HFFc6 (cell line): ENCODE results near the gene SPOCK1. TPM values are rescaled to one million over a fixed set of nuclear protein-coding genes. Genes with fewer than 3 reads are reported as not detected.

Source experiments
- DNase-seq: peaks from one replicate; pipeline ENCODE4 v3.0.0-alpha.2; 2018
- H3K27ac Mint-ChIP-seq: 2 replicates; pipeline ENCODE4 v1.8.0; 2020; ENCODE audit warnings: mild to moderate bottlenecking, mixed read lengths
- H3K27me3 Mint-ChIP-seq: 2 replicates; pipeline ENCODE4 v1.8.0; 2021; ENCODE audit warnings: mild to moderate bottlenecking, moderate library complexity, mixed read lengths; ENCODE audit not compliant: insufficient read depth
- H3K36me3 Mint-ChIP-seq: 2 replicates; pipeline ENCODE4 v1.8.0; 2021; ENCODE audit warnings: low read depth, mixed read lengths
- H3K4me1 Mint-ChIP-seq: 2 replicates; pipeline ENCODE4 v1.8.0; 2020; ENCODE audit warnings: low read depth, mixed read lengths
- H3K4me3 Mint-ChIP-seq: 2 replicates; pipeline ENCODE4 v1.8.0; 2020; ENCODE audit warnings: mild to moderate bottlenecking, moderate library complexity, mixed read lengths
- H3K9me3 Mint-ChIP-seq: 2 replicates; pipeline ENCODE4 v1.8.0; 2020; ENCODE audit warnings: mild to moderate bottlenecking, mixed read lengths
- CTCF ChIP-seq: fragments of 200-600 bp; sonication (generic); IDR thresholded peaks from 2 replicates; pipeline ENCODE4 v1.5.0; 2021; ENCODE audit warnings: antibody characterized with exemption, mild to moderate bottlenecking
- total RNA-seq, 6 experiments: library from RNA; stranded (reverse); fragmentation: NEBNext Ultra II Directional; extraction: Animal tissue kit (Norgen Biotek cat#: 25700); gene quantifications; 2 replicates in 1 of 6; 3 replicates in 5 of 6; pipeline ENCODE4 v1.2.3, GENCODE V29; 2021

Gene SPOCK1
- total RNA-seq, 6 experiments from 2014 or later: 111 to 170 (median 125) TPM

DNA sequence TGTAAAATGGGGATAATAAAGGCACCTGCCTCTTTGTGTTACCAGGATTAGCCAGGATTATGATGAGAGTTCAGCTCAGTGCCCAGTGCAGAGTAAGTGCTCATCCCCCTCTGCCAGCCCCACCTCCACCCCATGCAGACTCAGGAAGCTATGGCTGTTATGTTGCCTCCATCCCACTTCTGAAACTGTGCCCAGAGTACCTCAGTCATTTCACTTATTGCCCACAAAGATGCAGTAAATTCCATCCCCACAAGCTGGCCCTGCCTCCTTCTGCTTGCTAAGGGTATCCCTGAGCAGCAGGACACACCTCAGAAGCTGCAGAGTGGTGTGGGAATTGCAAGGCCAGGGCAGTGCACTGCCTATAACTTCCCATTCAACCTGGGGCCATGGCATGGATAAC, 415.1 kb downstream of the SPOCK1 start:
- no peak for TF ChIP-seq CTCF
- no peak overlapping the region for H3K4me3 Mint-ChIP-seq
- DNase-seq: no peak
- no peaks in the 10 kb centered on the region for H3K36me3 Mint-ChIP-seq
- peaks cover 8% of the 10 kb centered on the region for H3K4me1 Mint-ChIP-seq
- H3K27me3 Mint-ChIP-seq: peaks cover 2% of the 10 kb centered on the region; the same call in 1 of the 2 replicates
- H3K27ac Mint-ChIP-seq: no peak overlapping the region
- no peaks in the 10 kb centered on the region for H3K9me3 Mint-ChIP-seq

DNA sequence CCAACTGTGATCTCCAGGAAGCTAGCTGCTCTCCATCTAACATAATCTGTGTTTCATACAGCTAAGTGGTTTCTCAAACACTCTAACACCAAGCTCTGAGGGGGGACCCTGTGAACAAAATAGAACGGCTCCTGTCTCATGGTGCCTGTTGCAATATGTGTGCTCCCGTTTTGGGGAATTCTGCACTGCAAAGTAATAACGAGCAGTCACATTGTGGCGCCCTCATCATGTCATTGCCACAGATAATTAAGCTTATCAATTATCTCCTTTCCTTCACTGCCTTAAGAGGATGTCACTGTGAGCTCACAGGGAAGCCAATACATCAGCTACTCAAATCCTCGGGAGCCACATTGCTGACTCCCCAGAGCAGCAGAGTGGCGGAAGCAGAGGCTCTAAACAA, 416.2 kb downstream of the SPOCK1 start:
- Mint-ChIP-seq H3K9me3 (no peaks in the 10 kb centered on the region), H3K27ac (no peak overlapping the region), H3K27me3 (peaks cover 2% of the 10 kb centered on the region; the same call in 1 of the 2 replicates), H3K4me1 (peaks cover 18% of the 10 kb centered on the region), H3K36me3 (no peaks in the 10 kb centered on the region), H3K4me3 (no peak overlapping the region)
- no peak for DNase-seq
- TF ChIP-seq CTCF: no peak

- no peaks in the 10 kb centered on the region for H3K9me3 Mint-ChIP-seq
- no peak overlapping the region for H3K27ac Mint-ChIP-seq
- peaks cover 29% of the 10 kb centered on the region for H3K4me1 Mint-ChIP-seq
- H3K27me3 Mint-ChIP-seq: no peaks in the 10 kb centered on the region
- no peak for TF ChIP-seq CTCF
- no peaks in the 10 kb centered on the region for H3K36me3 Mint-ChIP-seq
- H3K4me3 Mint-ChIP-seq: no peak overlapping the region
- no peak for DNase-seq
Measured at GRCh38 chr5:137078171-137078665, 420.9 kb downstream of the SPOCK1 start.

GRCh38 chr5:137075163-137075970, 423.8 kb downstream of the SPOCK1 start:
- Mint-ChIP-seq H3K27me3 (no peaks in the 10 kb centered on the region; the same call in 1 of the 2 replicates), H3K27ac (no peak overlapping the region), H3K4me1 (peaks cover 48% of the 10 kb centered on the region), H3K9me3 (no peaks in the 10 kb centered on the region), H3K4me3 (no peak overlapping the region), H3K36me3 (no peaks in the 10 kb centered on the region)
- peak; percentile 81 for TF ChIP-seq CTCF
- peak; percentile 36 for DNase-seq

GRCh38 chr5:137073189-137073588, 425.9 kb downstream of the SPOCK1 start:
- H3K27ac Mint-ChIP-seq: peak overlapping the region; percentile 49
- H3K4me1 Mint-ChIP-seq: peaks cover 37% of the 10 kb centered on the region
- no peak for TF ChIP-seq CTCF
- no peak overlapping the region for H3K4me3 Mint-ChIP-seq
- no peaks in the 10 kb centered on the region for H3K9me3 Mint-ChIP-seq
- peaks cover 4% of the 10 kb centered on the region; the same call in 1 of the 2 replicates for H3K36me3 Mint-ChIP-seq
- peak; percentile 54 for DNase-seq
- H3K27me3 Mint-ChIP-seq: no peaks in the 10 kb centered on the region; the same call in 1 of the 2 replicates
